Activated CD8-positive, alpha-beta T cell treated with anti-CD3 and anti-CD28 coated beads for 36 hours (primary cell): Measurements from ENCODE around the gene KIF4B. TPM values are rescaled to one million over a fixed set of nuclear protein-coding genes. Genes with fewer than 3 reads are reported as not detected.
"Not testable (repeated sequence)": the region's sequence is repeated elsewhere in the genome, so short reads cannot be mapped to it uniquely, and the experiment has no call there.

Source experiments
- ATAC-seq: fragments of 200-7000 bp; cut with Tn5 transposase; one replicate; pipeline ENCODE4 v1.10.0; 2021; ENCODE audit warnings: mild to moderate bottlenecking, moderate library complexity
- CTCF ChIA-PET: fragments of 350-600 bp; sonication (Branson Sonifier 250); formaldehyde crosslinking; loops from one replicate; lab custom pipeline; 2021; ENCODE audit warnings: antibody characterized with exemption; lab: Charles Lee
- POLR2A ChIA-PET: fragments of 350-600 bp; sonication (Branson Sonifier 250); formaldehyde crosslinking; loops from one replicate; lab custom pipeline; 2021; ENCODE audit warnings: antibody characterized with exemption; lab: Charles Lee
- DNase-seq: peaks from one replicate; pipeline ENCODE4 v3.0.0-alpha.2; 2020
- H3K27ac Mint-ChIP-seq: one replicate; pipeline ENCODE4 v1.8.0; 2021; ENCODE audit warnings: mild to moderate bottlenecking, mixed read lengths
- H3K27me3 Mint-ChIP-seq: one replicate; pipeline ENCODE4 v1.8.0; 2021; ENCODE audit warnings: mixed read lengths
- H3K36me3 Mint-ChIP-seq: one replicate; pipeline ENCODE4 v1.8.0; 2021; ENCODE audit warnings: low read depth, mixed read lengths
- H3K4me1 Mint-ChIP-seq: one replicate; pipeline ENCODE4 v1.8.0; 2021; ENCODE audit warnings: low read depth, mixed read lengths
- H3K4me3 Mint-ChIP-seq: one replicate; pipeline ENCODE4 v1.8.0; 2021; ENCODE audit warnings: mild to moderate bottlenecking, moderate library complexity, mixed read lengths
- H3K9me3 Mint-ChIP-seq: one replicate; pipeline ENCODE4 v1.8.0; 2021; ENCODE audit warnings: mixed read lengths
- intact Hi-C: fragments of 100-400 bp; cut with micrococcal nuclease; formaldehyde crosslinking; loops from one replicate; pipeline ENCODE4 v1.10.0; 2022
- total RNA-seq, 2 experiments: library from RNA; stranded (reverse); gene quantifications; one replicate each; pipeline ENCODE4 v1.2.3, GENCODE V29; 2021
- TF ChIP-seq, protein P1 (sequence below): fragments of 200-600 bp; IDR thresholded peaks from one replicate; pipeline ENCODE4 v1.8.0; 2022; ENCODE audit warnings: antibody characterized with exemption, mild to moderate bottlenecking

The KIF4B gene
- total RNA-seq, 2 experiments from 2014 or later = 0.11 TPM; not detected in 1

DNA sequence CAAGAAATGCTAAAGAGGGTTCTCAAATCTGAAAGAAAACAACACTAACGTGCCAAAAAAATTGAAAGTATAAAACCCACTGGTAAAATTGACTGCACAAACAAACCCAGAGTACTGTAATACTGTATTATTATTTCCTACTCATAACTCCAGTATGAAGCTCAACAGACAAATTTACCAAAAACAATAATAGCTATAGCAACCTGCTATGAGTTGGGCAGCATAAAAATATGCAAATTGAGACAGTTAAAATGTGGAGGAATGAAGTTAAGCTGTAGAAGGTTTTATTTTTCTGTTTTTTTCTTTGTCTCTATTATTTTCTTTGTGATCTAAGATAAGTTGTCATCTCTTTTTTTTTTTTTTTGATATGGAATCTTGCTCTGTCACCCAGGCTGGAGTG lies 15.7 kb downstream of the KIF4B start:
- POLR2A ChIA-PET = no interaction called here
- CTCF ChIA-PET = interaction anchor here (0.7 to 2.0 kb wide), 5 partner anchors 14 to 120 kb away, joined by 3 to 6 read pairs (median 4); no protein-coding TSS in a partner anchor
- ATAC-seq = no peak
- no peaks in the 10 kb centered on the region for H3K4me1 Mint-ChIP-seq
- H3K9me3 Mint-ChIP-seq = peaks cover 10% of the 10 kb centered on the region
- no peak for DNase-seq
- intact Hi-C loops = no loop called here
- no peak overlapping the region for H3K27ac Mint-ChIP-seq
- no peak overlapping the region for H3K4me3 Mint-ChIP-seq
- no peaks in the 10 kb centered on the region for H3K36me3 Mint-ChIP-seq
- H3K27me3 Mint-ChIP-seq = peaks cover 5% of the 10 kb centered on the region
- TF ChIP-seq, protein P1, sequence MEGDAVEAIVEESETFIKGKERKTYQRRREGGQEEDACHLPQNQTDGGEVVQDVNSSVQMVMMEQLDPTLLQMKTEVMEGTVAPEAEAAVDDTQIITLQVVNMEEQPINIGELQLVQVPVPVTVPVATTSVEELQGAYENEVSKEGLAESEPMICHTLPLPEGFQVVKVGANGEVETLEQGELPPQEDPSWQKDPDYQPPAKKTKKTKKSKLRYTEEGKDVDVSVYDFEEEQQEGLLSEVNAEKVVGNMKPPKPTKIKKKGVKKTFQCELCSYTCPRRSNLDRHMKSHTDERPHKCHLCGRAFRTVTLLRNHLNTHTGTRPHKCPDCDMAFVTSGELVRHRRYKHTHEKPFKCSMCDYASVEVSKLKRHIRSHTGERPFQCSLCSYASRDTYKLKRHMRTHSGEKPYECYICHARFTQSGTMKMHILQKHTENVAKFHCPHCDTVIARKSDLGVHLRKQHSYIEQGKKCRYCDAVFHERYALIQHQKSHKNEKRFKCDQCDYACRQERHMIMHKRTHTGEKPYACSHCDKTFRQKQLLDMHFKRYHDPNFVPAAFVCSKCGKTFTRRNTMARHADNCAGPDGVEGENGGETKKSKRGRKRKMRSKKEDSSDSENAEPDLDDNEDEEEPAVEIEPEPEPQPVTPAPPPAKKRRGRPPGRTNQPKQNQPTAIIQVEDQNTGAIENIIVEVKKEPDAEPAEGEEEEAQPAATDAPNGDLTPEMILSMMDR = no peak

DNA sequence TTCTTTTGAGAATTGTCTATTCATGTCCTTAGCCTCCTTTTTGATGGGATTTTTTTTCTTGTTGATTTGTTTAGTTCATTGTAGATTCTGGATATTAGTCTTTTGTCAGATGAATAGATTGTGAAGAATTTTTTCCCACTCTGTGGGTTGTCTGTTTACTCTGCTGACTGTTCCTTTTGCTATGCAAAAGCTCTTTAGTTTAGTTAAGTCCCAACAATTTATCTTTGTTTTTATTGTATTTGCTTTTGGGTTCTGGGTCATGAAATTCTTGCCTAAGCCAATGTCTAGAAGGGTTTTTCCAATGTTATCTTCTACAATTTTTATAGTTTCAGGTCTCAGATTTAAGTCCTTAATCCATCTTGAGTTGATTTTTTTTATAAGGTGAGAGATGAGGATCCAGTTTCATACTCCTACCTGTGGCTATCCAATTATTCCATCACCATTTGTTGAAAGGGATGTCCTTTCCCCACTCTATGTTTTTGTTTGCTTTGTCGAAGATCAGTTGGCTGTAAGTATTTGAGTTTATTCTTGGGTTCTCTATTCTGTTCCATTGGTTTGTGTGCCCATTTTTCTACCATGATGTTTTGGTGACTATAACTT lies 20.7 kb downstream of the KIF4B start:
- H3K27ac Mint-ChIP-seq, POLR2A ChIA-PET, CTCF ChIA-PET, H3K4me1 Mint-ChIP-seq, H3K4me3 Mint-ChIP-seq, intact Hi-C loops, ATAC-seq, H3K9me3 Mint-ChIP-seq, DNase-seq, H3K36me3 Mint-ChIP-seq: not testable (repeated sequence)
- H3K27me3 Mint-ChIP-seq = peaks cover 13% of the 10 kb centered on the region

DNA sequence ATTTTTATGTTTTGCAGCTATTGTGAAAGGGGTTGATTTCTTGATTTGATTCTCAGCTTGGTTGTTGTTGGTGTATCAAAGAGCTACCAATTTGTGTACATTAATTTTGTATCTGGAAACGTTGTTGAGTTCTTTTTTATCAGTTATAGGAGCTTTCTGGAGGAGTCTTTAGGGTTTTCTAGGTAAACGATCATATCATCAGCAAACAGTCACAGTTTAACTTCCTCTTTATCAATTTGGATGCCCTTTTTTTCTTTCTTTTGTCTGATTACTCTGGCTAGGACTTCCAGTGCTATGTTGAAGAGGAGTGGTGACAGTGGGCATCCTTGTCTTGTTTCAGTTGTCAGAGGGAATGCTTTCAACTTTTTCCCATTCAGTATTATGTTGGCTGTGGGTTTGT lies 21.5 kb downstream of the KIF4B start:
- POLR2A ChIA-PET, H3K4me3 Mint-ChIP-seq, ATAC-seq, H3K36me3 Mint-ChIP-seq, H3K27ac Mint-ChIP-seq, H3K4me1 Mint-ChIP-seq, CTCF ChIA-PET, intact Hi-C loops, H3K9me3 Mint-ChIP-seq, DNase-seq: not testable (repeated sequence)
- peaks cover 13% of the 10 kb centered on the region for H3K27me3 Mint-ChIP-seq

DNA sequence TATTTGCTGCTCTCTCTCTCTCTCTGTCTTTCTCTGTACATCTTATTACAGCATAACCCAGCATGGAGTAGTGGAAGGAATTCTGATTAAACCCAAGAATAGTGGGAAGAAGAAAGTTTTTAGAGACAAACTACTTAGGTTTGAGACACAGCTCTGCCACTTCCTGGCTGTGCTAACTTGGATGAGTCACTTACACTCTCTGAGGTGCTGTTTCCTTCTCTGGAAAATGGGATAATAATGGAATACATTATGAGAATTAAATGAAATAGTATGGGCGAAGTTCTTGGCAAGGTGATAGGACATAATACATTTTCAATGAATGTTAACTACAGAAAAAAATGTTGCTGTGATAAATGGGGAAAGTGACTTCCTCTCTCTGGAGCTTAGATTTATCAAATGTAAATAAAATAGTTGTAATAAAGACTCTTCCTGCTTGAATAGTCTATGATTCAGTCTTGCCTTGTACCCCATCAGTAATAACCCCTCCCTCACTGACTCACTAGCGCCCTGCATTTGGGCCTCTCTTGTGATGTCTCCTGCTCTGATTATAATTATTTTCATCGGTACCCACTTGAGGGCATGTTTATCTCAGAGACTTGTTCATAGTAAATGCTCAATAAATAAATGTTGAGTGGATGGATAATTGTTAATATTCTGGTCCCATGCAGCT lies 27.6 kb downstream of the KIF4B start:
- intact Hi-C loops = no loop called here
- TF ChIP-seq, protein P1 = no peak
- Mint-ChIP-seq H3K36me3 (no peaks in the 10 kb centered on the region), H3K4me1 (no peaks in the 10 kb centered on the region), H3K4me3 (no peak overlapping the region), H3K27ac (no peak overlapping the region), H3K9me3 (no peaks in the 10 kb centered on the region), H3K27me3 (peaks cover 19% of the 10 kb centered on the region)
- no peak for DNase-seq
- POLR2A ChIA-PET = no interaction called here
- CTCF ChIA-PET = no interaction called here
- ATAC-seq = no peak

DNA sequence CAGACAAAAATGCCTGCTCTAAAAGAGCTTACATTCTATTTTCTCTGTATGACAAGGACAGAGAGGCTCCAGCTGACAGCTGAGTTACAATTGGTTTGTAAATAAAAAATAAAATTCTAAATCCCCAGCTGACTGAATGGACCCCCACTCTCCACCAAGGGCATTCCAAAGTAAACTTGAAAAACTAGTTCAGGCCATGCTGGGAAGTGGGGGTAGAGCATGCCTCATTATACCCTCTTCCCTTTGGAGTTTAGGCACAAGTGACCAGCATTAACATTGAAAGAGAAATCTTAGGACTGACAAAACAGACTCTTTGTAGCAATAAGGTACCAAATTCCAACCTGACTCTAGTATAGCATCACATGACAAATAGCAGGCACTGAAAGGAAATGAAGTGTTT lies 31.0 kb downstream of the KIF4B start:
- H3K27ac Mint-ChIP-seq = no peak overlapping the region
- POLR2A ChIA-PET = no interaction called here
- ATAC-seq (no peak), DNase-seq (no peak)
- peaks cover 13% of the 10 kb centered on the region for H3K27me3 Mint-ChIP-seq
- H3K4me1 Mint-ChIP-seq = no peaks in the 10 kb centered on the region
- intact Hi-C loops = no loop called here
- CTCF ChIA-PET = no interaction called here
- H3K9me3 Mint-ChIP-seq = no peaks in the 10 kb centered on the region
- no peaks in the 10 kb centered on the region for H3K36me3 Mint-ChIP-seq
- no peak overlapping the region for H3K4me3 Mint-ChIP-seq
- TF ChIP-seq, protein P1 = no peak

DNA sequence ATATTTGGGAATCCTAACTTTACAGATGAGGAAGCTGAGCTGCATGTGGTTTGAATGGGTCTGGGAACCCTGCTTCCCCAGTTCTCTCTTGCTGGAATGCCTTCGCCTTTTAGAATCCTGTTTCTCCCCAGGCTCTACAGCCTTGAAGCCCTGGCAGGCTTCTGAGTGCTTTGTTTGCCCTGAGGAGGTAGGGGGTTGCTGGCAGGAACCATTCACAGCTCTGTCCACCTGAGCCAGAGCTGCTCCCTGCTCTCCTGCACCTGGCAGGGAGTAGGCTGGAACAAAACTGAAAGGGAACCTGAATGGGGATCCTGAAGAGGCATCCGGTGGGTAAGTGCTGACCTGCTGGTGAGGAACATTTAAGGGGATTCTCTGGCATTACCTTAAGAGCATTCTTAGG lies 33.0 kb downstream of the KIF4B start:
- ATAC-seq = no peak
- ChIA-PET POLR2A (no interaction called here), CTCF (no interaction called here)
- TF ChIP-seq, protein P1 = no peak
- Mint-ChIP-seq H3K4me3 (no peak overlapping the region), H3K36me3 (no peaks in the 10 kb centered on the region), H3K9me3 (no peaks in the 10 kb centered on the region), H3K4me1 (no peaks in the 10 kb centered on the region), H3K27me3 (peaks cover 13% of the 10 kb centered on the region), H3K27ac (no peak overlapping the region)
- intact Hi-C loops = no loop called here
- no peak for DNase-seq
